ENCODE data around the gene CFAP46. TPM values are rescaled to one million over a fixed set of nuclear protein-coding genes. Genes with fewer than 3 reads are reported as not detected.

CFAP46 gene
- total and polyA plus RNA-seq, 2 of the 8 experiments (the other 6 are each of a cell fraction or from before 2014, with no cell fraction given), result 2.6 to 4.8 TPM

- H3K9ac ChIP-seq (replicated peaks in 1 of 4; ENCODE audit: extremely low read depth in 1 of 4, low read depth in 3 of 4, low read length in 3 of 4), result no peak overlapping the region
- H3K4ac ChIP-seq (replicated peaks; ENCODE audit: insufficient read length, low read depth, low read length), result no peak overlapping the region
- H3K36me3 ChIP-seq (ENCODE audit: control insufficient read depth in 2 of 4, insufficient read depth in 4 of 4, low read length in 3 of 4), result no peaks in the 10 kb centered on the region; a peak in 1 of 8 replicates
- no peak overlapping the region for H2AK5ac ChIP-seq (ENCODE audit: low read depth, low read length)
- no peak overlapping the region for H3K23ac ChIP-seq (ENCODE audit: insufficient read length)
- no peak overlapping the region for H4K5ac ChIP-seq (ENCODE audit: insufficient read length, low read depth, low read length)
- no peak overlapping the region for H2BK12ac ChIP-seq (ENCODE audit: low read depth, low read length)
- no peaks in the 10 kb centered on the region; the same call in 1 of the 2 replicates for H3K79me1 ChIP-seq (ENCODE audit: low read depth, low read length)
- peaks cover 17 to 47% of the 10 kb centered on the region in 2 experiments for H3K9me3 ChIP-seq (ENCODE audit: insufficient read depth in 2 of 2, low read depth in 1 of 2, low read length in 1 of 2)
- no peak overlapping the region for H3K27ac ChIP-seq (ENCODE audit: low read depth, low read length)
- H3K4me1 ChIP-seq (replicated peaks in 1 of 4; ENCODE audit: control insufficient read depth in 3 of 4, insufficient read depth in 4 of 4, low read length in 3 of 4), result no peaks in the 10 kb centered on the region
- CTCF ChIA-PET (ENCODE audit: partially characterized antibody), result no interaction called here
- WGBS, 2 experiments (ENCODE audit: extremely low coverage in 1 of 2, insufficient coverage in 1 of 2, insufficient read length in 1 of 2, insufficient replicate concordance in 2 of 2, low coverage in 1 of 2, low lambda C conversion rate in 2 of 2, missing lambda C conversion rate in 1 of 2), result 93% methylated on average over 13 of the region's 13 CpGs; no CpG with 5 or more reads in 1 of the 2 experiments
- no peak overlapping the region for H3K14ac ChIP-seq (ENCODE audit: insufficient read length)
- H2BK120ac ChIP-seq (replicated peaks; ENCODE audit: low read depth, low read length), result no peak overlapping the region
- H4K8ac ChIP-seq (ENCODE audit: extremely low read depth, insufficient read depth, low read length), result no peak overlapping the region
- H3K27me3 ChIP-seq (replicated peaks in 1 of 4; ENCODE audit: control insufficient read depth in 3 of 4, extremely low read depth in 1 of 4, insufficient read depth in 3 of 4, low read length in 3 of 4), result no peaks in the 10 kb centered on the region
- H3K79me2 ChIP-seq (ENCODE audit: control insufficient read depth in 1 of 2, insufficient read depth in 2 of 2, low read length in 2 of 2), result no peaks in the 10 kb centered on the region
- no peak overlapping the region for H2AFZ ChIP-seq (ENCODE audit: low read length)
- no peaks in the 10 kb centered on the region; the same call in 1 of the 2 replicates for H3K23me2 ChIP-seq (ENCODE audit: low read depth, low read length)
- no peak overlapping the region for H2BK20ac ChIP-seq (ENCODE audit: low read length)
- TF ChIP-seq TAF1 (IDR thresholded peaks at IDR 0.05; ENCODE audit: low read depth, low read length) (no peak), BRCA1 (IDR thresholded peaks at IDR 0.05; ENCODE audit: low read depth, low read length) (no peak), TEAD4 (IDR thresholded peaks at IDR 0.05; ENCODE audit: low read depth, low read length) (no peak), SIN3A (conservative IDR thresholded peaks at IDR 0.05 in 1 of 2, IDR thresholded peaks at IDR 0.05 in 1 of 2; ENCODE audit: low read depth in 1 of 2, low read length in 2 of 2) (no peak), CEBPB (IDR thresholded peaks at IDR 0.05; ENCODE audit: low read depth, low read length) (no peak), RFX5 (IDR thresholded peaks at IDR 0.05; ENCODE audit: borderline replicate concordance, low read depth, low read length) (no peak), POLR2AphosphoS5 (IDR thresholded peaks at IDR 0.05; ENCODE audit: low read depth, low read length) (no peak), BACH1 (IDR thresholded peaks at IDR 0.05; ENCODE audit: low read length) (no peak), SP2 (IDR thresholded peaks at IDR 0.05; ENCODE audit: low read length) (no peak), GTF2F1 (IDR thresholded peaks at IDR 0.05; ENCODE audit: borderline replicate concordance, low read depth, low read length) (no peak), CREB1 (IDR thresholded peaks at IDR 0.05) (no peak)
- TF ChIP-seq, protein P1, sequence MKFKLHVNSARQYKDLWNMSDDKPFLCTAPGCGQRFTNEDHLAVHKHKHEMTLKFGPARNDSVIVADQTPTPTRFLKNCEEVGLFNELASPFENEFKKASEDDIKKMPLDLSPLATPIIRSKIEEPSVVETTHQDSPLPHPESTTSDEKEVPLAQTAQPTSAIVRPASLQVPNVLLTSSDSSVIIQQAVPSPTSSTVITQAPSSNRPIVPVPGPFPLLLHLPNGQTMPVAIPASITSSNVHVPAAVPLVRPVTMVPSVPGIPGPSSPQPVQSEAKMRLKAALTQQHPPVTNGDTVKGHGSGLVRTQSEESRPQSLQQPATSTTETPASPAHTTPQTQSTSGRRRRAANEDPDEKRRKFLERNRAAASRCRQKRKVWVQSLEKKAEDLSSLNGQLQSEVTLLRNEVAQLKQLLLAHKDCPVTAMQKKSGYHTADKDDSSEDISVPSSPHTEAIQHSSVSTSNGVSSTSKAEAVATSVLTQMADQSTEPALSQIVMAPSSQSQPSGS (IDR thresholded peaks at IDR 0.05; ENCODE audit: low read length), result no peak
- no peaks in the 10 kb centered on the region for H4K20me1 ChIP-seq (replicated peaks in 1 of 2; ENCODE audit: control insufficient read depth in 1 of 2, insufficient read depth in 2 of 2, low read length in 2 of 2)
- no peak overlapping the region for H3K18ac ChIP-seq (ENCODE audit: extremely low read depth, low read length)
- DNase-seq (ENCODE audit: low read depth in 1 of 2, low spot score in 2 of 2) (no peak), FAIRE-seq (no peak)
- H3K4me3 ChIP-seq (ENCODE audit: extremely low read depth in 1 of 4, insufficient read depth in 2 of 4, low read depth in 3 of 4, low read length in 4 of 4), result no peak overlapping the region
- no peak overlapping the region for H3K4me2 ChIP-seq (ENCODE audit: insufficient read depth in 1 of 2, low read depth in 2 of 2, low read length in 2 of 2)
- H4K91ac ChIP-seq (replicated peaks; ENCODE audit: insufficient read length, low read length), result no peak overlapping the region
- no peak overlapping the region for H3K56ac ChIP-seq (replicated peaks; ENCODE audit: insufficient read length, low read depth, low read length)
- H2BK5ac ChIP-seq (ENCODE audit: low read depth, low read length), result no peak overlapping the region
- H2BK15ac ChIP-seq (ENCODE audit: low read length), result no peak overlapping the region
- POLR2A ChIA-PET (ENCODE audit: partially characterized antibody), result no interaction called here
These were observed 115.0 kb downstream of the CFAP46 start for GRCh38 chr10:132827423-132827789.
